Measurements from ENCODE around the gene CABLES1.
A peak's percentile ranks its signal among the peaks of the same experiment; 100 is the strongest.
"Not testable (repeated sequence)": the region's sequence is repeated elsewhere in the genome, so short reads cannot be mapped to it uniquely, and the experiment has no call there.

Gene CABLES1

GRCh38 chr18:23134780-23135549 lies at the start of gene CABLES1:
Gene CABLES1, plus strand, starts transcription at chr18:23135485. Its CDS starts 278 bp downstream, at chr18:23135763.
- peak; percentile 22 for DNase-seq

- DNase-seq = no peak
These were observed 47.9 kb upstream of the CABLES1 start for GRCh38 chr18:23087352-23087751.

- DNase-seq = no peak
These were observed 47.0 kb upstream of the CABLES1 start for GRCh38 chr18:23088310-23088709.

- not testable (repeated sequence) for DNase-seq
These were observed 44.0 kb upstream of the CABLES1 start for GRCh38 chr18:23091017-23091993.

GRCh38 chr18:23092121-23092520 lies 43.2 kb upstream of the CABLES1 start:
- no peak for DNase-seq

GRCh38 chr18:23093130-23093529 lies 42.2 kb upstream of the CABLES1 start:
- not testable (repeated sequence) for DNase-seq

GRCh38 chr18:23093772-23094171 lies 41.5 kb upstream of the CABLES1 start:
- no peak for DNase-seq

GRCh38 chr18:23094411-23095190 lies 40.7 kb upstream of the CABLES1 start:
- DNase-seq = no peak

GRCh38 chr18:23095463-23095862 lies 39.8 kb upstream of the CABLES1 start:
- no peak for DNase-seq

- DNase-seq = not testable (repeated sequence)
These were observed 38.3 kb upstream of the CABLES1 start for GRCh38 chr18:23097016-23097415.

- DNase-seq = no peak
These were observed 35.7 kb upstream of the CABLES1 start for GRCh38 chr18:23099621-23100020.

GRCh38 chr18:23101861-23102432 lies 33.3 kb upstream of the CABLES1 start:
- DNase-seq = no peak

- DNase-seq = no peak
These were observed 32.6 kb upstream of the CABLES1 start for GRCh38 chr18:23102493-23103261.

GRCh38 chr18:23103449-23103848 lies 31.8 kb upstream of the CABLES1 start:
- DNase-seq = no peak

GRCh38 chr18:23105030-23105429 lies 30.3 kb upstream of the CABLES1 start:
- no peak for DNase-seq

- no peak for DNase-seq
These were observed 29.6 kb upstream of the CABLES1 start for GRCh38 chr18:23105581-23106219.

- no peak for DNase-seq
These were observed 28.7 kb upstream of the CABLES1 start for GRCh38 chr18:23106575-23106974.

- DNase-seq = no peak
These were observed 27.6 kb upstream of the CABLES1 start for GRCh38 chr18:23107718-23108117.

- no peak for DNase-seq
These were observed 26.8 kb upstream of the CABLES1 start for GRCh38 chr18:23108496-23108895.

GRCh38 chr18:23109163-23109562 lies 26.1 kb upstream of the CABLES1 start:
- not testable (repeated sequence) for DNase-seq

GRCh38 chr18:23113576-23113975 lies 21.7 kb upstream of the CABLES1 start:
- DNase-seq = no peak

Measured in activated naive CD4-positive, alpha-beta T cell treated with anti-CD3 and anti-CD28 coated beads, Interleukin-2, amount 50 U/mL, for 16 hours (primary cell).